Liver (tissue), 9 donors: ENCODE measurements around the gene SPIRE2. TPM values are rescaled to one million over a fixed set of nuclear protein-coding genes. Genes with fewer than 3 reads are reported as not detected.

Experiments
- DNase-seq: peaks from one replicate; pipeline ENCODE4 v3.0.0-alpha.2; 2017; ENCODE audit warnings: low spot score
- H3K27ac ChIP-seq, 2 donors: one replicate each; pipeline ENCODE4 v1.7.0; 2013; ENCODE audit warnings: inconsistent platforms in 2 of 2, low read length in 2 of 2, control low read depth in 1 of 2, low read depth in 1 of 2, mild to moderate bottlenecking in 1 of 2
- H3K27me3 ChIP-seq, 4 donors: one replicate each; pipeline versions ENCODE4 v1.6.1 to v1.7.0; 2013; ENCODE audit warnings: low read length in 3 of 4, inconsistent platforms in 1 of 4, mild to moderate bottlenecking in 1 of 4, moderate library complexity in 1 of 4; ENCODE audit not compliant: control insufficient read depth in 4 of 4, insufficient read depth in 4 of 4
- H3K36me3 ChIP-seq, 4 donors: one replicate each; pipeline versions ENCODE4 v1.6.1 to v1.7.0; 2013; ENCODE audit warnings: low read length in 3 of 4, mild to moderate bottlenecking in 3 of 4, low read depth in 1 of 4, moderate library complexity in 1 of 4; ENCODE audit not compliant: control insufficient read depth in 4 of 4, insufficient read depth in 3 of 4
- H3K4me1 ChIP-seq, 4 donors: one replicate each; pipeline versions ENCODE4 v1.6.1 to v1.7.0; 2013; ENCODE audit warnings: low read length in 3 of 4, mild to moderate bottlenecking in 3 of 4, moderate library complexity in 1 of 4; ENCODE audit not compliant: control insufficient read depth in 4 of 4, insufficient read depth in 4 of 4
- H3K4me3 ChIP-seq, 3 donors: one replicate each; pipeline versions ENCODE4 v1.6.1 to v1.7.0; 2013; ENCODE audit warnings: low read length in 3 of 3, control low read depth in 1 of 3, low read depth in 1 of 3, mild to moderate bottlenecking in 1 of 3
- H3K9ac ChIP-seq, 2 donors: one replicate each; pipeline ENCODE4 v1.7.0; 2013; ENCODE audit warnings: low read length in 2 of 2, mild to moderate bottlenecking in 2 of 2, moderate library complexity in 2 of 2, control low read depth in 1 of 2, low read depth in 1 of 2
- H3K9me3 ChIP-seq, 4 donors: one replicate each; pipeline versions ENCODE4 v1.6.1 to v1.7.0; 2013; ENCODE audit warnings: low read length in 3 of 4; ENCODE audit not compliant: control insufficient read depth in 4 of 4
- EGR1 ChIP-seq, 2 donors: IDR thresholded peaks; 2 replicates each; pipeline ENCODE4 v1.6.1; 2016 to 2018; ENCODE audit warnings: antibody characterized with exemption in 2 of 2, low read depth in 2 of 2
- FOXA1 ChIP-seq: IDR thresholded peaks from 2 replicates; pipeline ENCODE4 v1.6.1; 2016; ENCODE audit warnings: antibody characterized with exemption
- FOXA2 ChIP-seq: IDR thresholded peaks from 2 replicates; pipeline ENCODE4 v1.6.1; 2016; ENCODE audit warnings: antibody characterized with exemption
- GABPA ChIP-seq, 2 donors: IDR thresholded peaks in 1 of 2; conservative IDR thresholded peaks in 1 of 2; 2 replicates each; pipeline ENCODE4 v1.6.1; 2016; ENCODE audit warnings: antibody characterized with exemption in 2 of 2, mild to moderate bottlenecking in 1 of 2, moderate library complexity in 1 of 2
- HNF4A ChIP-seq, 2 donors: conservative IDR thresholded peaks; 2 replicates each; pipeline ENCODE4 v1.6.1; 2016; ENCODE audit warnings: antibody characterized with exemption in 2 of 2, mild to moderate bottlenecking in 2 of 2
- HNF4G ChIP-seq: IDR thresholded peaks from 2 replicates; pipeline ENCODE4 v1.6.1; 2016; ENCODE audit warnings: antibody characterized with exemption
- NR2F2 ChIP-seq: IDR thresholded peaks from 2 replicates; pipeline ENCODE4 v1.6.1; 2016; ENCODE audit warnings: antibody characterized with exemption
- RAD21 ChIP-seq, 2 donors: IDR thresholded peaks; 2 replicates each; pipeline ENCODE4 v1.6.1; 2016; ENCODE audit warnings: antibody characterized with exemption in 2 of 2, mild to moderate bottlenecking in 2 of 2
- RXRA ChIP-seq, 2 donors: IDR thresholded peaks; 2 replicates each; pipeline ENCODE4 v1.6.1; 2017 to 2018; ENCODE audit warnings: antibody characterized with exemption in 2 of 2, mild to moderate bottlenecking in 1 of 2
- TAF1 ChIP-seq: conservative IDR thresholded peaks from 2 replicates; pipeline ENCODE4 v1.6.1; 2016; ENCODE audit warnings: antibody characterized with exemption, mild to moderate bottlenecking
- YY1 ChIP-seq: IDR thresholded peaks from 2 replicates; pipeline ENCODE4 v1.6.1; 2016; ENCODE audit warnings: antibody characterized with exemption, mild to moderate bottlenecking
- WGBS: extraction: QIAGEN DNeasy Blood & Tissue Kit; methylation state at CpG from one replicate; pipeline ENCODE4 v1.1.7; 2013; 5-methylcytosine and 5-hydroxymethylcytosine counted together
- polyA plus RNA-seq, 2 donors: library from polyadenylated mRNA; stranded (reverse) in 1 of 2; unstranded in 1 of 2; fragments of 200-250 nt in 1 of 2; fragments of >200 nt in 1 of 2; fragmentation: Nextera tagmentation in 1 of 2; extraction: Ambion mirVana in 1 of 2; gene quantifications; one replicate each; pipeline versions ENCODE4 v1.2.1 to v1.2.3, GENCODE V29; 2013 to 2015
- total RNA-seq, 2 donors: library from RNA; depleted of rRNA; stranded (reverse); fragments of >200 nt; gene quantifications; one replicate each; pipeline ENCODE4 v1.2.3, GENCODE V29; 2014
- TF ChIP-seq, protein P1 (sequence below): IDR thresholded peaks from 2 replicates; pipeline ENCODE4 v1.6.1; 2016; ENCODE audit warnings: antibody characterized with exemption
- TF ChIP-seq, protein P2 (sequence below): IDR thresholded peaks from 2 replicates; pipeline ENCODE4 v1.6.1; 2016; ENCODE audit warnings: antibody characterized with exemption
- TF ChIP-seq, protein P3 (sequence below): IDR thresholded peaks from 2 replicates; pipeline ENCODE4 v1.6.1; 2016; ENCODE audit warnings: antibody characterized with exemption
- TF ChIP-seq, protein P4 (sequence below): IDR thresholded peaks from 2 replicates; pipeline ENCODE4 v1.6.1; 2016; ENCODE audit warnings: antibody characterized with exemption, mild to moderate bottlenecking
- TF ChIP-seq, protein P5 (sequence below): fragments of 150-350 bp; IDR thresholded peaks from 2 replicates; pipeline ENCODE4 v1.5.1; 2017; ENCODE audit warnings: improper control_type of control experiment, low read depth, low read length; ENCODE audit not compliant: missing input control
- donor health status: healthy.
- donor health status: healthy.
- donor health status: healthy.
- donor health status: healthy.
- donor health status: healthy.

Gene SPIRE2
- total and polyA plus RNA-seq, 4 donors = 1.7 to 7.2 (median 2.9) TPM

DNA sequence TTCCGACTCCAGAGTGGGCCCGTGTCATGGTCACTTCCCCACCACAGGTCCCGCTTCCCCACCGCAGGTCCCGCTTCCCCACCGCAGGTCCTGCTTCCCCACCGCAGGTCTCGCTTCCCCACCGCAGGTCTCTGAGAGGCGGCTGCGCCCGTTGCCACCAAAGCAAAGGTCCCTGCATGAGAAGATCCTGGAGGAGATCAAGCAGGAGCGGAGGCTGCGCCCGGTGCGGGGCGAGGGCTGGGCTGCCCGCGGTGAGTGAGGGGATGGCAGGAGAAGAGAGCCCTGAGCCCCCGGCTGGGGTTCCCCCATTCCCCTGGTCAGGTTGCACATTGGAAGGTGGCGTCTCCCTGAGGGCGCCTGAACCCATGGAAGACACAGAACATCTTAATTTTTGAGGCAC lies 27.7 kb downstream of the SPIRE2 start:
- H3K9ac ChIP-seq = no peak overlapping the region
- peaks cover 0 to 7% (median 6%) of the 10 kb centered on the region in 4 donors for H3K4me1 ChIP-seq
- no peaks in the 10 kb centered on the region for H3K36me3 ChIP-seq
- DNase-seq = no peak
- H3K27ac ChIP-seq = no peak overlapping the region
- H3K9me3 ChIP-seq = no peaks in the 10 kb centered on the region
- no peak overlapping the region for H3K4me3 ChIP-seq
- TF ChIP-seq FOXA1 (no peak), GABPA (IDR thresholded peaks at IDR 0.05 in 1 of 2, conservative IDR thresholded peaks at IDR 0.05 in 1 of 2) (no peak)
- H3K27me3 ChIP-seq = no peaks in the 10 kb centered on the region
- WGBS = 93% methylated on average over 22 of the region's 22 CpGs

DNA sequence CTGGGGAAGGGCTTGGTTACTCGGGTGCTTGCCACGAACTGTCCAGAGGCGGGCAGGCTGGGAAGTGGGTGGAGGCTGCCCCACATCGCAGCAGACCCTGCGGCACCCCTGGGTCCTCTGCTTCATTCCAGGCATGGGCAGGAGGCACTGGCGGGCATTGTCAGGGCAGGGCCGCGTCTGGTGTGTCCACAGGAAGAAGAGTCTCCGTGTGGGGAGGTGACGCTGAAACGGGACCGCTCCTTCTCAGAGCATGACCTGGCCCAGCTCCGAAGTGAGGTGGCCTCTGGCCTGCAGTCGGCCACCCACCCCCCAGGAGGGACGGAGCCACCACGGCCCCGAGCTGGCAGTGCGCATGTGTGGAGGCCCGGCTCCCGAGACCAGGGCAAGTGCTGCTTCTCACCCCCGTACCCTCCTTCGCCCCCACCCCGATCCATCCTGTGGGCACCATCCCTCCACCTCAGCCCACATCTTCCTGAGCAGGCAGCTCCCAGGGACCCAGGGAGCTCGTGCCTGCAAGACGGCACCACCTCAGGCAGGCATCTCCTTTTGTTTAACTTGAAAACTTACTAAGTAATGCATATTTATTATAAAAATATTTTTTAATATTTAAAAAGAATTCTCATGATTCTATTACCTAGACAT lies 30.8 kb downstream of the SPIRE2 start:
- H3K4me3 ChIP-seq = no peak overlapping the region
- H3K9me3 ChIP-seq = no peaks in the 10 kb centered on the region
- H3K9ac ChIP-seq = no peak overlapping the region
- H3K4me1 ChIP-seq = peaks cover 0 to 6% (median 0%) of the 10 kb centered on the region in 4 donors
- DNase-seq = no peak
- no peak overlapping the region for H3K27ac ChIP-seq
- H3K27me3 ChIP-seq = no peaks in the 10 kb centered on the region
- TF ChIP-seq NR2F2 (no peak), RAD21 (IDR thresholded peaks at IDR 0.05) (no peak)
- 93% methylated on average over 25 of the region's 25 CpGs for WGBS
- peaks cover 0 to 5% (median 1%) of the 10 kb centered on the region in 4 donors for H3K36me3 ChIP-seq

DNA sequence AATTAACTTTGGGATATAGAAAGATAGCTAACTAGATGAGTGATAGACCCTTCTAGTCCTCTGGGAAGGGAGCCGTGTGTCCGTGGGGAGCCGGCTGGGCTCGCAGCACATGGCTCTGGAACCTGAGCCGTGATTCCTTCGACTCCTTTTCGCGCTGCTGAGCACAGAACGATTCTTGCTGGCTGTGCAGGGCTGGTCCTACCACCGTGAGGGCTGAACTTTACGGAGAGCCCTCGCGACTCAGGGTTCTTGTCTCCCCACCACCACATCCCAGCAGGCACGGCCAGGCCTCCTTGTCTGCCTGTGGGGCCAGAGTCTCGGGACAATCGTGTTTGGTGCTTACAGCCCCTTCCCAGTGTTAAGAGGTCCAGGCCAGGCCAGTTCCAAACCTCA lies 31.3 kb downstream of the SPIRE2 start:
- Histone ChIP-seq H3K27me3 (no peaks in the 10 kb centered on the region), H3K9ac (no peak overlapping the region), H3K27ac (no peak overlapping the region), H3K4me1 (peaks cover 0 to 6% (median 0%) of the 10 kb centered on the region in 4 donors), H3K9me3 (no peaks in the 10 kb centered on the region), H3K4me3 (no peak overlapping the region), H3K36me3 (peaks cover 0 to 5% (median 2%) of the 10 kb centered on the region in 4 donors)
- TF ChIP-seq, protein P1, sequence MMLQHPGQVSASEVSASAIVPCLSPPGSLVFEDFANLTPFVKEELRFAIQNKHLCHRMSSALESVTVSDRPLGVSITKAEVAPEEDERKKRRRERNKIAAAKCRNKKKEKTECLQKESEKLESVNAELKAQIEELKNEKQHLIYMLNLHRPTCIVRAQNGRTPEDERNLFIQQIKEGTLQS = no peak
- no peak for TF ChIP-seq TAF1
- TF ChIP-seq, protein P2, sequence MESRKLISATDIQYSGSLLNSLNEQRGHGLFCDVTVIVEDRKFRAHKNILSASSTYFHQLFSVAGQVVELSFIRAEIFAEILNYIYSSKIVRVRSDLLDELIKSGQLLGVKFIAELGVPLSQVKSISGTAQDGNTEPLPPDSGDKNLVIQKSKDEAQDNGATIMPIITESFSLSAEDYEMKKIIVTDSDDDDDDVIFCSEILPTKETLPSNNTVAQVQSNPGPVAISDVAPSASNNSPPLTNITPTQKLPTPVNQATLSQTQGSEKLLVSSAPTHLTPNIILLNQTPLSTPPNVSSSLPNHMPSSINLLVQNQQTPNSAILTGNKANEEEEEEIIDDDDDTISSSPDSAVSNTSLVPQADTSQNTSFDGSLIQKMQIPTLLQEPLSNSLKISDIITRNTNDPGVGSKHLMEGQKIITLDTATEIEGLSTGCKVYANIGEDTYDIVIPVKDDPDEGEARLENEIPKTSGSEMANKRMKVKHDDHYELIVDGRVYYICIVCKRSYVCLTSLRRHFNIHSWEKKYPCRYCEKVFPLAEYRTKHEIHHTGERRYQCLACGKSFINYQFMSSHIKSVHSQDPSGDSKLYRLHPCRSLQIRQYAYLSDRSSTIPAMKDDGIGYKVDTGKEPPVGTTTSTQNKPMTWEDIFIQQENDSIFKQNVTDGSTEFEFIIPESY = no peak
- no peak for TF ChIP-seq RAD21 (IDR thresholded peaks at IDR 0.05)
- no peak for TF ChIP-seq YY1
- TF ChIP-seq RXRA (IDR thresholded peaks at IDR 0.05) = no peak
- TF ChIP-seq, protein P3, sequence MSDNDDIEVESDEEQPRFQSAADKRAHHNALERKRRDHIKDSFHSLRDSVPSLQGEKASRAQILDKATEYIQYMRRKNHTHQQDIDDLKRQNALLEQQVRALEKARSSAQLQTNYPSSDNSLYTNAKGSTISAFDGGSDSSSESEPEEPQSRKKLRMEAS = no peak
- no peak for TF ChIP-seq HNF4A (conservative IDR thresholded peaks at IDR 0.05)
- no peak for TF ChIP-seq GABPA (IDR thresholded peaks at IDR 0.05 in 1 of 2, conservative IDR thresholded peaks at IDR 0.05 in 1 of 2)
- TF ChIP-seq FOXA2 = no peak
- TF ChIP-seq, protein P4, sequence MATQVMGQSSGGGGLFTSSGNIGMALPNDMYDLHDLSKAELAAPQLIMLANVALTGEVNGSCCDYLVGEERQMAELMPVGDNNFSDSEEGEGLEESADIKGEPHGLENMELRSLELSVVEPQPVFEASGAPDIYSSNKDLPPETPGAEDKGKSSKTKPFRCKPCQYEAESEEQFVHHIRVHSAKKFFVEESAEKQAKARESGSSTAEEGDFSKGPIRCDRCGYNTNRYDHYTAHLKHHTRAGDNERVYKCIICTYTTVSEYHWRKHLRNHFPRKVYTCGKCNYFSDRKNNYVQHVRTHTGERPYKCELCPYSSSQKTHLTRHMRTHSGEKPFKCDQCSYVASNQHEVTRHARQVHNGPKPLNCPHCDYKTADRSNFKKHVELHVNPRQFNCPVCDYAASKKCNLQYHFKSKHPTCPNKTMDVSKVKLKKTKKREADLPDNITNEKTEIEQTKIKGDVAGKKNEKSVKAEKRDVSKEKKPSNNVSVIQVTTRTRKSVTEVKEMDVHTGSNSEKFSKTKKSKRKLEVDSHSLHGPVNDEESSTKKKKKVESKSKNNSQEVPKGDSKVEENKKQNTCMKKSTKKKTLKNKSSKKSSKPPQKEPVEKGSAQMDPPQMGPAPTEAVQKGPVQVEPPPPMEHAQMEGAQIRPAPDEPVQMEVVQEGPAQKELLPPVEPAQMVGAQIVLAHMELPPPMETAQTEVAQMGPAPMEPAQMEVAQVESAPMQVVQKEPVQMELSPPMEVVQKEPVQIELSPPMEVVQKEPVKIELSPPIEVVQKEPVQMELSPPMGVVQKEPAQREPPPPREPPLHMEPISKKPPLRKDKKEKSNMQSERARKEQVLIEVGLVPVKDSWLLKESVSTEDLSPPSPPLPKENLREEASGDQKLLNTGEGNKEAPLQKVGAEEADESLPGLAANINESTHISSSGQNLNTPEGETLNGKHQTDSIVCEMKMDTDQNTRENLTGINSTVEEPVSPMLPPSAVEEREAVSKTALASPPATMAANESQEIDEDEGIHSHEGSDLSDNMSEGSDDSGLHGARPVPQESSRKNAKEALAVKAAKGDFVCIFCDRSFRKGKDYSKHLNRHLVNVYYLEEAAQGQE = no peak
- TF ChIP-seq HNF4G = no peak
- no peak for TF ChIP-seq FOXA1
- TF ChIP-seq EGR1 (IDR thresholded peaks at IDR 0.05; ENCODE audit: low read depth in 2 of 2) = no peak
- TF ChIP-seq NR2F2 = no peak
- TF ChIP-seq, protein P5, sequence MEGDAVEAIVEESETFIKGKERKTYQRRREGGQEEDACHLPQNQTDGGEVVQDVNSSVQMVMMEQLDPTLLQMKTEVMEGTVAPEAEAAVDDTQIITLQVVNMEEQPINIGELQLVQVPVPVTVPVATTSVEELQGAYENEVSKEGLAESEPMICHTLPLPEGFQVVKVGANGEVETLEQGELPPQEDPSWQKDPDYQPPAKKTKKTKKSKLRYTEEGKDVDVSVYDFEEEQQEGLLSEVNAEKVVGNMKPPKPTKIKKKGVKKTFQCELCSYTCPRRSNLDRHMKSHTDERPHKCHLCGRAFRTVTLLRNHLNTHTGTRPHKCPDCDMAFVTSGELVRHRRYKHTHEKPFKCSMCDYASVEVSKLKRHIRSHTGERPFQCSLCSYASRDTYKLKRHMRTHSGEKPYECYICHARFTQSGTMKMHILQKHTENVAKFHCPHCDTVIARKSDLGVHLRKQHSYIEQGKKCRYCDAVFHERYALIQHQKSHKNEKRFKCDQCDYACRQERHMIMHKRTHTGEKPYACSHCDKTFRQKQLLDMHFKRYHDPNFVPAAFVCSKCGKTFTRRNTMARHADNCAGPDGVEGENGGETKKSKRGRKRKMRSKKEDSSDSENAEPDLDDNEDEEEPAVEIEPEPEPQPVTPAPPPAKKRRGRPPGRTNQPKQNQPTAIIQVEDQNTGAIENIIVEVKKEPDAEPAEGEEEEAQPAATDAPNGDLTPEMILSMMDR = no peak
- 91% methylated on average over 16 of the region's 16 CpGs for WGBS
- no peak for DNase-seq
